ENCODE data around the gene MT1HL1. TPM values are rescaled to one million over a fixed set of nuclear protein-coding genes. Genes with fewer than 3 reads are reported as not detected.
A peak's percentile ranks its signal among the peaks of the same experiment; 100 is the strongest.

MT1HL1 gene
- polyA plus RNA-seq, 4 donors, result not detected

- H3K4me3 ChIP-seq (ENCODE audit: low read depth in 1 of 3, low read length in 3 of 3), result peak within 1 kb of the TSS; percentile 4 to 44 (median 25)
- H3K27ac ChIP-seq (ENCODE audit: low read depth in 1 of 3, low read length in 2 of 3), result no peak within 1 kb of the TSS
- H3K9me3 ChIP-seq (ENCODE audit: control insufficient read depth in 2 of 2, insufficient read depth in 1 of 2, low read depth in 1 of 2, low read length in 1 of 2), result peaks cover 0 to 2% of the 10 kb centered on the region in 2 donors
- H3K4me1 ChIP-seq (ENCODE audit: control insufficient read depth in 3 of 3, insufficient read depth in 2 of 3, low read depth in 1 of 3, low read length in 2 of 3), result no peaks in the 10 kb centered on the region
- no peaks in the 10 kb centered on the region for H3K36me3 ChIP-seq (ENCODE audit: control insufficient read depth in 3 of 3, insufficient read depth in 2 of 3, low read depth in 1 of 3, low read length in 3 of 3)
- DNase-seq, result peak in 1 of 2 donors; percentile 27
- peaks cover 15 to 35% (median 16%) of the 10 kb centered on the region in 3 donors for H3K27me3 ChIP-seq (ENCODE audit: control insufficient read depth in 3 of 3, insufficient read depth in 3 of 3, low read length in 3 of 3)
- no peak for FAIRE-seq
- WGBS, 3 donors, result 2 to 8% (median 6%) methylated on average over 44 to 87 of the region's 87 CpGs
Measured at GRCh38 chr1:237041795-237042525, 37.7 kb upstream of the MT1HL1 start, which contains the start of gene RYR2. Gene RYR2 (plus strand): TSS chr1:237042184. CDS start chr1:237042522, 338 bp downstream.

- Histone ChIP-seq H3K27me3 (ENCODE audit: control insufficient read depth in 3 of 3, insufficient read depth in 3 of 3, low read length in 3 of 3) (peaks cover 15 to 35% (median 16%) of the 10 kb centered on the region in 3 donors), H3K9me3 (ENCODE audit: control insufficient read depth in 2 of 2, insufficient read depth in 1 of 2, low read depth in 1 of 2, low read length in 1 of 2) (peaks cover 0 to 2% of the 10 kb centered on the region in 2 donors), H3K27ac (ENCODE audit: low read depth in 1 of 3, low read length in 2 of 3) (no peak overlapping the region), H3K4me1 (ENCODE audit: control insufficient read depth in 3 of 3, insufficient read depth in 2 of 3, low read depth in 1 of 3, low read length in 2 of 3) (no peaks in the 10 kb centered on the region), H3K36me3 (ENCODE audit: control insufficient read depth in 3 of 3, insufficient read depth in 2 of 3, low read depth in 1 of 3, low read length in 3 of 3) (no peaks in the 10 kb centered on the region), H3K4me3 (ENCODE audit: low read depth in 1 of 3, low read length in 3 of 3) (no peak overlapping the region)
- FAIRE-seq (no peak), DNase-seq (no peak)
- 13 to 16% (median 15%) methylated on average over 7 of the region's 7 CpGs for WGBS, 3 donors
Measured at GRCh38 chr1:237041461-237041794, 37.2 kb upstream of the MT1HL1 start.

- FAIRE-seq (no peak), DNase-seq (no peak)
- Histone ChIP-seq H3K27ac (ENCODE audit: low read depth in 1 of 3, low read length in 2 of 3) (no peak overlapping the region), H3K36me3 (ENCODE audit: control insufficient read depth in 3 of 3, insufficient read depth in 2 of 3, low read depth in 1 of 3, low read length in 3 of 3) (no peaks in the 10 kb centered on the region), H3K4me1 (ENCODE audit: control insufficient read depth in 3 of 3, insufficient read depth in 2 of 3, low read depth in 1 of 3, low read length in 2 of 3) (no peaks in the 10 kb centered on the region), H3K4me3 (ENCODE audit: low read depth in 1 of 3, low read length in 3 of 3) (no peak overlapping the region), H3K9me3 (ENCODE audit: control insufficient read depth in 2 of 2, insufficient read depth in 1 of 2, low read depth in 1 of 2, low read length in 1 of 2) (peaks cover 0 to 2% of the 10 kb centered on the region in 2 donors), H3K27me3 (ENCODE audit: control insufficient read depth in 3 of 3, insufficient read depth in 3 of 3, low read length in 3 of 3) (peaks cover 15 to 35% (median 16%) of the 10 kb centered on the region in 3 donors)
- 66 to 78% (median 70%) methylated on average over 10 of the region's 10 CpGs for WGBS, 3 donors
Measured at GRCh38 chr1:237040823-237041222, 36.6 kb upstream of the MT1HL1 start.

- H3K4me3 ChIP-seq (ENCODE audit: low read depth in 1 of 3, low read length in 3 of 3), result no peak overlapping the region
- H3K36me3 ChIP-seq (ENCODE audit: control insufficient read depth in 3 of 3, insufficient read depth in 2 of 3, low read depth in 1 of 3, low read length in 3 of 3), result no peaks in the 10 kb centered on the region
- H3K27me3 ChIP-seq (ENCODE audit: control insufficient read depth in 3 of 3, insufficient read depth in 3 of 3, low read length in 3 of 3), result peaks cover 9 to 21% (median 13%) of the 10 kb centered on the region in 3 donors
- DNase-seq, result no peak
- no peaks in the 10 kb centered on the region for H3K4me1 ChIP-seq (ENCODE audit: control insufficient read depth in 3 of 3, insufficient read depth in 2 of 3, low read depth in 1 of 3, low read length in 2 of 3)
- no peak for FAIRE-seq
- no peak overlapping the region for H3K27ac ChIP-seq (ENCODE audit: low read depth in 1 of 3, low read length in 2 of 3)
- WGBS, 3 donors, result 89 to 92% (median 92%) methylated on average over 6 of the region's 6 CpGs
- peaks cover 0 to 2% of the 10 kb centered on the region in 2 donors for H3K9me3 ChIP-seq (ENCODE audit: control insufficient read depth in 2 of 2, insufficient read depth in 1 of 2, low read depth in 1 of 2, low read length in 1 of 2)
Measured at GRCh38 chr1:237038211-237038610, 34.0 kb upstream of the MT1HL1 start.

GRCh38 chr1:237035759-237036158 is 31.5 kb upstream of the MT1HL1 start:
- H3K36me3 ChIP-seq (ENCODE audit: control insufficient read depth in 3 of 3, insufficient read depth in 2 of 3, low read depth in 1 of 3, low read length in 3 of 3), result no peaks in the 10 kb centered on the region
- H3K27ac ChIP-seq (ENCODE audit: low read depth in 1 of 3, low read length in 2 of 3), result no peak overlapping the region
- no peaks in the 10 kb centered on the region for H3K4me1 ChIP-seq (ENCODE audit: control insufficient read depth in 3 of 3, insufficient read depth in 2 of 3, low read depth in 1 of 3, low read length in 2 of 3)
- DNase-seq (no peak), FAIRE-seq (no peak)
- peaks cover 0 to 2% (median 0%) of the 10 kb centered on the region in 3 donors for H3K27me3 ChIP-seq (ENCODE audit: control insufficient read depth in 3 of 3, insufficient read depth in 3 of 3, low read length in 3 of 3)
- WGBS, 3 donors, result 89 to 93% (median 92%) methylated on average over 1 of the region's 1 CpG
- no peaks in the 10 kb centered on the region for H3K9me3 ChIP-seq (ENCODE audit: control insufficient read depth in 2 of 2, insufficient read depth in 1 of 2, low read depth in 1 of 2, low read length in 1 of 2)
- no peak overlapping the region for H3K4me3 ChIP-seq (ENCODE audit: low read depth in 1 of 3, low read length in 3 of 3)

- H3K4me1 ChIP-seq (ENCODE audit: control insufficient read depth in 3 of 3, insufficient read depth in 2 of 3, low read depth in 1 of 3, low read length in 2 of 3), result no peaks in the 10 kb centered on the region
- FAIRE-seq (no peak), DNase-seq (no peak)
- no peaks in the 10 kb centered on the region for H3K36me3 ChIP-seq (ENCODE audit: control insufficient read depth in 3 of 3, insufficient read depth in 2 of 3, low read depth in 1 of 3, low read length in 3 of 3)
- WGBS, 3 donors, result 64 to 70% (median 66%) methylated on average over 4 of the region's 4 CpGs
- H3K9me3 ChIP-seq (ENCODE audit: control insufficient read depth in 2 of 2, insufficient read depth in 1 of 2, low read depth in 1 of 2, low read length in 1 of 2), result no peaks in the 10 kb centered on the region
- H3K27me3 ChIP-seq (ENCODE audit: control insufficient read depth in 3 of 3, insufficient read depth in 3 of 3, low read length in 3 of 3), result no peaks in the 10 kb centered on the region
- no peak overlapping the region for H3K27ac ChIP-seq (ENCODE audit: low read depth in 1 of 3, low read length in 2 of 3)
- H3K4me3 ChIP-seq (ENCODE audit: low read depth in 1 of 3, low read length in 3 of 3), result no peak overlapping the region
Measured at GRCh38 chr1:237033804-237034203, 29.6 kb upstream of the MT1HL1 start.

GRCh38 chr1:237033061-237033460 is 28.8 kb upstream of the MT1HL1 start:
- 86 to 90% (median 87%) methylated on average over 4 of the region's 4 CpGs for WGBS, 3 donors
- Histone ChIP-seq H3K27me3 (ENCODE audit: control insufficient read depth in 3 of 3, insufficient read depth in 3 of 3, low read length in 3 of 3) (no peaks in the 10 kb centered on the region), H3K36me3 (ENCODE audit: control insufficient read depth in 3 of 3, insufficient read depth in 2 of 3, low read depth in 1 of 3, low read length in 3 of 3) (no peaks in the 10 kb centered on the region), H3K27ac (ENCODE audit: low read depth in 1 of 3, low read length in 2 of 3) (no peak overlapping the region), H3K4me1 (ENCODE audit: control insufficient read depth in 3 of 3, insufficient read depth in 2 of 3, low read depth in 1 of 3, low read length in 2 of 3) (no peaks in the 10 kb centered on the region), H3K9me3 (ENCODE audit: control insufficient read depth in 2 of 2, insufficient read depth in 1 of 2, low read depth in 1 of 2, low read length in 1 of 2) (no peaks in the 10 kb centered on the region), H3K4me3 (ENCODE audit: low read depth in 1 of 3, low read length in 3 of 3) (no peak overlapping the region)
- DNase-seq (no peak), FAIRE-seq (no peak)

GRCh38 chr1:237032029-237032428 is 27.8 kb upstream of the MT1HL1 start:
- no peaks in the 10 kb centered on the region for H3K4me1 ChIP-seq (ENCODE audit: control insufficient read depth in 3 of 3, insufficient read depth in 2 of 3, low read depth in 1 of 3, low read length in 2 of 3)
- no peak overlapping the region for H3K4me3 ChIP-seq (ENCODE audit: low read depth in 1 of 3, low read length in 3 of 3)
- no peak for DNase-seq
- no peaks in the 10 kb centered on the region for H3K27me3 ChIP-seq (ENCODE audit: control insufficient read depth in 3 of 3, insufficient read depth in 3 of 3, low read length in 3 of 3)
- 27 to 38% (median 33%) methylated on average over 7 of the region's 7 CpGs for WGBS, 3 donors
- H3K9me3 ChIP-seq (ENCODE audit: control insufficient read depth in 2 of 2, insufficient read depth in 1 of 2, low read depth in 1 of 2, low read length in 1 of 2), result no peaks in the 10 kb centered on the region
- no peak overlapping the region for H3K27ac ChIP-seq (ENCODE audit: low read depth in 1 of 3, low read length in 2 of 3)
- no peak for FAIRE-seq
- no peaks in the 10 kb centered on the region for H3K36me3 ChIP-seq (ENCODE audit: control insufficient read depth in 3 of 3, insufficient read depth in 2 of 3, low read depth in 1 of 3, low read length in 3 of 3)

- H3K4me3 ChIP-seq (ENCODE audit: low read depth in 1 of 3, low read length in 3 of 3), result no peak overlapping the region
- H3K36me3 ChIP-seq (ENCODE audit: control insufficient read depth in 3 of 3, insufficient read depth in 2 of 3, low read depth in 1 of 3, low read length in 3 of 3), result no peaks in the 10 kb centered on the region
- DNase-seq, result no peak
- H3K27me3 ChIP-seq (ENCODE audit: control insufficient read depth in 3 of 3, insufficient read depth in 3 of 3, low read length in 3 of 3), result no peaks in the 10 kb centered on the region
- no peak for FAIRE-seq
- no peaks in the 10 kb centered on the region for H3K4me1 ChIP-seq (ENCODE audit: control insufficient read depth in 3 of 3, insufficient read depth in 2 of 3, low read depth in 1 of 3, low read length in 2 of 3)
- H3K27ac ChIP-seq (ENCODE audit: low read depth in 1 of 3, low read length in 2 of 3), result peak overlapping the region in 1 of 3 donors; percentile 9
- WGBS, 3 donors, result 62 to 69% (median 68%) methylated on average over 4 of the region's 4 CpGs
- H3K9me3 ChIP-seq (ENCODE audit: control insufficient read depth in 2 of 2, insufficient read depth in 1 of 2, low read depth in 1 of 2, low read length in 1 of 2), result no peaks in the 10 kb centered on the region
Measured at GRCh38 chr1:237031480-237031879, 27.2 kb upstream of the MT1HL1 start.
